Neuronal stem cell (in vitro differentiated cells): ENCODE results near the gene PTPN3.
"Not testable (repeated sequence)": the region's sequence is repeated elsewhere in the genome, so short reads cannot be mapped to it uniquely, and the experiment has no call there.

Experiments
- DNase-seq: peaks from one replicate; pipeline ENCODE4 v3.0.0-alpha.2; 2013; ENCODE audit warnings: low spot score
- H2AFZ ChIP-seq: one replicate; pipeline ENCODE4 v1.6.1; 2013; ENCODE audit warnings: mild to moderate bottlenecking, low read length, inconsistent platforms
- H2AK5ac ChIP-seq: 2 replicates; pipeline ENCODE4 v1.6.1; 2013; ENCODE audit warnings: low read depth, mild to moderate bottlenecking, inconsistent platforms, low read length, moderate library complexity, mixed read lengths
- H2BK120ac ChIP-seq: 2 replicates; pipeline ENCODE4 v1.6.1; 2013; ENCODE audit warnings: low read depth, mild to moderate bottlenecking, inconsistent platforms, low read length, moderate library complexity, mixed read lengths
- H2BK12ac ChIP-seq: one replicate; pipeline ENCODE4 v1.6.1; 2013; ENCODE audit warnings: low read length, inconsistent platforms
- H2BK15ac ChIP-seq: 2 replicates; pipeline ENCODE4 v1.6.1; 2013; ENCODE audit warnings: mild to moderate bottlenecking, low read length, inconsistent platforms, mixed read lengths
- H2BK5ac ChIP-seq: one replicate; pipeline ENCODE4 v1.6.1; 2013; ENCODE audit warnings: inconsistent platforms, mild to moderate bottlenecking, low read length, moderate library complexity
- H3K14ac ChIP-seq: one replicate; pipeline ENCODE4 v1.6.1; 2013; ENCODE audit warnings: low read length, inconsistent platforms
- H3K18ac ChIP-seq: 2 replicates; pipeline ENCODE4 v1.6.1; 2013; ENCODE audit warnings: low read length, inconsistent platforms
- H3K23ac ChIP-seq: 2 replicates; pipeline ENCODE4 v1.6.1; 2013; ENCODE audit warnings: low read depth, mild to moderate bottlenecking, mixed read lengths, low read length, inconsistent platforms; ENCODE audit not compliant: poor library complexity
- H3K27ac ChIP-seq: replicated peaks from 3 replicates; pipeline ENCODE4 v1.5.1; 2013; ENCODE audit warnings: low read length, inconsistent platforms
- H3K27me3 ChIP-seq, 3 experiments: 2 replicates each; pipeline ENCODE4 v1.6.1; 2013; ENCODE audit warnings: low read length in 3 of 3, mild to moderate bottlenecking in 2 of 3, inconsistent platforms in 1 of 3, low read depth in 1 of 3, mixed read lengths in 1 of 3, moderate library complexity in 1 of 3; ENCODE audit not compliant: control insufficient read depth in 3 of 3, insufficient read depth in 3 of 3
- H3K36me3 ChIP-seq, 2 donors: replicated peaks in 1 of 2; 2 replicates each; pipeline ENCODE4 v1.6.1; 2013; ENCODE audit warnings: low read length in 2 of 2; ENCODE audit not compliant: control insufficient read depth in 2 of 2, insufficient read depth in 2 of 2
- H3K4ac ChIP-seq: 2 replicates; pipeline ENCODE4 v1.6.1; 2013; ENCODE audit warnings: inconsistent platforms, mild to moderate bottlenecking, low read length, moderate library complexity
- H3K4me1 ChIP-seq, 2 donors: 1 replicate in 1 of 2; 2 replicates in 1 of 2; pipeline ENCODE4 v1.6.1; 2013; ENCODE audit warnings: low read length in 2 of 2, low read depth in 1 of 2; ENCODE audit not compliant: control insufficient read depth in 2 of 2, insufficient read depth in 1 of 2
- H3K4me2 ChIP-seq: one replicate; pipeline ENCODE4 v1.6.1; 2013; ENCODE audit warnings: mild to moderate bottlenecking, low read length, inconsistent platforms; ENCODE audit not compliant: insufficient read depth, poor library complexity, severe bottlenecking
- H3K4me3 ChIP-seq, 2 donors: 2 replicates each; pipeline ENCODE4 v1.5.1; 2013; ENCODE audit warnings: low read length in 2 of 2, mild to moderate bottlenecking in 2 of 2, inconsistent platforms in 1 of 2, moderate library complexity in 1 of 2
- H3K79me1 ChIP-seq: one replicate; pipeline ENCODE4 v1.6.1; 2013; ENCODE audit warnings: low read depth, mild to moderate bottlenecking, inconsistent platforms, low read length, moderate library complexity
- H3K9ac ChIP-seq: one replicate; pipeline ENCODE4 v1.6.1; 2013; ENCODE audit warnings: mild to moderate bottlenecking, low read depth, low read length, inconsistent platforms; ENCODE audit not compliant: poor library complexity
- H3K9me3 ChIP-seq, 2 donors: replicated peaks in 1 of 2; 2 replicates each; pipeline versions ENCODE3 to v1.6.1; 2013; ENCODE audit warnings: low read length in 2 of 2, mild to moderate bottlenecking in 2 of 2, inconsistent platforms in 1 of 2, low read depth in 1 of 2, mixed read lengths in 1 of 2, moderate library complexity in 1 of 2; ENCODE audit not compliant: control insufficient read depth in 2 of 2, insufficient read depth in 1 of 2
- H4K8ac ChIP-seq: one replicate; pipeline ENCODE4 v1.6.1; 2013; ENCODE audit warnings: low read depth, mild to moderate bottlenecking, inconsistent platforms, low read length, moderate library complexity
- H4K91ac ChIP-seq: one replicate; pipeline ENCODE4 v1.6.1; 2013; ENCODE audit warnings: low read length, low read depth, mild to moderate bottlenecking, inconsistent platforms; ENCODE audit not compliant: poor library complexity
- WGBS, 2 donors: extraction: QIAGEN DNeasy Blood & Tissue Kit; methylation state at CpG; one replicate each; pipeline ENCODE4 v1.1.7; 2013; ENCODE audit warnings: missing lambda C conversion rate in 2 of 2, mixed read lengths in 1 of 2; ENCODE audit not compliant: insufficient read length in 2 of 2, insufficient replicate concordance in 1 of 2; ENCODE audit errors: extremely low coverage in 2 of 2; 5-methylcytosine and 5-hydroxymethylcytosine counted together

The PTPN3 gene

GRCh38 chr9:109358968-109359603 is 139.0 kb downstream of the PTPN3 start:
- not testable (repeated sequence) for H2AFZ ChIP-seq, H3K23ac ChIP-seq, H4K91ac ChIP-seq, H3K36me3 ChIP-seq, H3K27me3 ChIP-seq, DNase-seq, H3K4me1 ChIP-seq, H2AK5ac ChIP-seq, H2BK5ac ChIP-seq, H3K9me3 ChIP-seq, H2BK120ac ChIP-seq, H3K18ac ChIP-seq, H3K14ac ChIP-seq, H2BK15ac ChIP-seq, H4K8ac ChIP-seq, H2BK12ac ChIP-seq, H3K27ac ChIP-seq, H3K9ac ChIP-seq, H3K4me3 ChIP-seq, H3K79me1 ChIP-seq, H3K4ac ChIP-seq, H3K4me2 ChIP-seq
- no CpG with 5 or more reads among the region's 8 CpGs for WGBS, 2 donors

GRCh38 chr9:109355564-109356297 is 142.4 kb downstream of the PTPN3 start:
- Histone ChIP-seq H3K27me3 (peaks cover 0 to 14% (median 0%) of the 10 kb centered on the region in 3 experiments), H3K18ac (peak overlapping the region; percentile 24), H3K27ac (no peak overlapping the region), H2BK12ac (no peak overlapping the region), H3K9me3 (no peaks in the 10 kb centered on the region), H2AK5ac (no peak overlapping the region), H3K14ac (no peak overlapping the region), H3K9ac (peak overlapping the region; percentile 15), H2BK120ac (no peak overlapping the region), H4K91ac (no peak overlapping the region), H3K4me2 (no peak overlapping the region), H3K4ac (no peak overlapping the region), H2BK5ac (no peak overlapping the region), H3K23ac (no peak overlapping the region), H3K4me1 (no peaks in the 10 kb centered on the region), H4K8ac (no peak overlapping the region), H3K79me1 (no peaks in the 10 kb centered on the region), H2BK15ac (no peak overlapping the region), H3K36me3 (no peaks in the 10 kb centered on the region), H2AFZ (peak overlapping the region; percentile 40), H3K4me3 (peak overlapping the region in 1 of 2 donors; percentile 22)
- no peak for DNase-seq
- no CpG with 5 or more reads among the region's 21 CpGs for WGBS, 2 donors

GRCh38 chr9:109354190-109354589 is 143.9 kb downstream of the PTPN3 start:
- Histone ChIP-seq H3K9me3 (no peaks in the 10 kb centered on the region), H3K36me3 (no peaks in the 10 kb centered on the region), H2BK5ac (no peak overlapping the region), H3K27me3 (peaks cover 0 to 19% (median 0%) of the 10 kb centered on the region in 3 experiments), H3K23ac (no peak overlapping the region), H2AFZ (no peak overlapping the region), H3K18ac (no peak overlapping the region), H4K91ac (no peak overlapping the region), H2BK15ac (no peak overlapping the region), H4K8ac (no peak overlapping the region), H3K4me1 (no peaks in the 10 kb centered on the region), H3K4ac (no peak overlapping the region), H3K79me1 (no peaks in the 10 kb centered on the region), H3K4me3 (no peak overlapping the region), H3K4me2 (no peak overlapping the region), H3K27ac (no peak overlapping the region), H2BK120ac (no peak overlapping the region), H2BK12ac (no peak overlapping the region), H3K9ac (peak overlapping the region; percentile 27), H2AK5ac (no peak overlapping the region), H3K14ac (no peak overlapping the region)
- WGBS, 2 donors = no CpG with 5 or more reads among the region's 2 CpGs
- no peak for DNase-seq

- Histone ChIP-seq H3K36me3 (no peaks in the 10 kb centered on the region), H2BK120ac (no peak overlapping the region), H3K4ac (no peak overlapping the region), H4K91ac (no peak overlapping the region), H2BK12ac (no peak overlapping the region), H3K27ac (no peak overlapping the region), H3K4me2 (no peak overlapping the region), H3K23ac (no peak overlapping the region), H2AFZ (no peak overlapping the region), H4K8ac (no peak overlapping the region), H3K18ac (no peak overlapping the region), H3K9ac (no peak overlapping the region), H3K4me3 (no peak overlapping the region), H3K79me1 (no peaks in the 10 kb centered on the region), H2AK5ac (no peak overlapping the region), H3K14ac (no peak overlapping the region), H2BK15ac (no peak overlapping the region), H3K9me3 (no peaks in the 10 kb centered on the region), H3K4me1 (no peaks in the 10 kb centered on the region), H2BK5ac (no peak overlapping the region), H3K27me3 (peaks cover 0 to 23% (median 0%) of the 10 kb centered on the region in 3 experiments)
- no CpG with 5 or more reads among the region's 5 CpGs for WGBS, 2 donors
- no peak for DNase-seq
Observed at GRCh38 chr9:109351032-109351431, 147.1 kb downstream of the PTPN3 start.
